K562 (cell line): ENCODE measurements around the gene FBXW9. TPM values are rescaled to one million over a fixed set of nuclear protein-coding genes. Genes with fewer than 3 reads are reported as not detected.

Experiments used
- BACH1 ChIP-seq: fragments of 200-800 bp; sonication (Bioruptor generic); IDR thresholded peaks from 2 replicates; pipeline ENCODE4 v1.6.1; 2016; ENCODE audit warnings: missing genetic modification characterization, missing compliant biosample characterization
- BMI1 ChIP-seq: fragments of 150-350 bp; IDR thresholded peaks from 2 replicates; pipeline ENCODE4 v1.6.1; 2014; ENCODE audit warnings: low read length
- BRF2 ChIP-seq: IDR thresholded peaks from 3 replicates; pipeline ENCODE4 v1.6.1; 2011; ENCODE audit warnings: borderline replicate concordance, mild to moderate bottlenecking; ENCODE audit not compliant: insufficient read length, insufficient read depth
- CC2D1A ChIP-seq: fragments of 450-650 bp; IDR thresholded peaks from 2 replicates; pipeline ENCODE4 v1.6.1; 2017; ENCODE audit warnings: mild to moderate bottlenecking
- CREB1 ChIP-seq, 2 experiments: sonication (generic) in 1 of 2; formaldehyde crosslinking in 1 of 2; IDR thresholded peaks; 2 replicates each; pipeline versions ENCODE4 v1.6.1 to v1.8.0; 2012 to 2022; ENCODE audit warnings: inconsistent platforms in 1 of 2, mild to moderate bottlenecking in 1 of 2, missing genetic modification reagents in 1 of 2, moderate library complexity in 1 of 2
- EGR1 ChIP-seq: fragments of 450-650 bp; conservative IDR thresholded peaks from 2 replicates; pipeline ENCODE4 v1.6.1; 2017; ENCODE audit warnings: mild to moderate bottlenecking
- EP300 ChIP-seq: IDR thresholded peaks from 2 replicates; pipeline ENCODE4 v1.6.1; 2012; ENCODE audit warnings: low read length, improper control_type of control experiment
- HLTF ChIP-seq: fragments of 450-650 bp; IDR thresholded peaks from 2 replicates; pipeline ENCODE4 v1.6.1; 2016
- MAFF ChIP-seq: IDR thresholded peaks from 2 replicates; pipeline ENCODE4 v1.6.1; 2012; ENCODE audit warnings: low read length, improper control_type of control experiment
- MAFG ChIP-seq: fragments of 450-650 bp; conservative IDR thresholded peaks from 2 replicates; pipeline ENCODE4 v1.6.1; 2016; ENCODE audit warnings: missing genetic modification characterization, missing compliant biosample characterization
- RAD51 ChIP-seq: fragments of 450-650 bp; IDR thresholded peaks from 2 replicates; pipeline ENCODE4 v1.7.1; 2016; ENCODE audit warnings: low read depth, mild to moderate bottlenecking, borderline replicate concordance
- RBM14 ChIP-seq: fragments of 200-400 bp; formaldehyde crosslinking; IDR thresholded peaks from 2 replicates; pipeline ENCODE4 v1.6.1; 2018; ENCODE audit warnings: low read depth, mild to moderate bottlenecking, low read length, moderate library complexity, borderline replicate concordance; ENCODE audit not compliant: insufficient read depth
- RBM34 ChIP-seq: fragments of 200-400 bp; formaldehyde crosslinking; IDR thresholded peaks from 2 replicates; pipeline ENCODE4 v1.6.1; 2018; ENCODE audit warnings: low read length, borderline replicate concordance; ENCODE audit not compliant: insufficient read depth
- TEAD4 ChIP-seq, 2 experiments: sonication (generic) in 1 of 2; formaldehyde crosslinking in 1 of 2; IDR thresholded peaks; 2 replicates each; pipeline versions ENCODE4 v1.6.1 to v1.8.0; 2012 to 2022; ENCODE audit warnings: borderline replicate concordance in 1 of 2, inconsistent platforms in 1 of 2, low read length in 1 of 2, mild to moderate bottlenecking in 1 of 2, missing genetic modification reagents in 1 of 2
- TFAP4 ChIP-seq: sonication (generic); formaldehyde crosslinking; IDR thresholded peaks from 2 replicates; pipeline ENCODE4 v1.8.0; 2022; ENCODE audit warnings: missing genetic modification reagents, mild to moderate bottlenecking, moderate library complexity, borderline replicate concordance
- ZFX ChIP-seq: sonication (generic); formaldehyde crosslinking; IDR thresholded peaks from 2 replicates; pipeline ENCODE4 v1.8.0; 2022; ENCODE audit warnings: mild to moderate bottlenecking, missing genetic modification reagents, moderate library complexity
- ZHX1 ChIP-seq: fragments of 150-350 bp; conservative IDR thresholded peaks from 2 replicates; pipeline ENCODE4 v1.6.1; 2014; ENCODE audit warnings: low read length
- ZNF436 ChIP-seq: fragments of 250-450, 450-650 bp; sonication (Bioruptor Pico); formaldehyde crosslinking; IDR thresholded peaks from 2 replicates; pipeline ENCODE4 v1.7.0; 2020; ENCODE audit warnings: mild to moderate bottlenecking
- ZSCAN29 ChIP-seq: fragments of 450-650 bp; IDR thresholded peaks from 2 replicates; pipeline ENCODE4 v1.6.1; 2017
- polyA plus RNA-seq, 8 experiments: library from polyadenylated mRNA; depleted of rRNA in 4 of 8; stranded (reverse) in 5 of 8; unstranded in 3 of 8; fragments of >200 nt; fragmentation: Nextera tagmentation in 2 of 8; fragmentation: Illumina TruSeq in 1 of 8; extraction: Ambion mirVana in 2 of 8; extraction: Trizol in 1 of 8; gene quantifications; 2 replicates each; pipeline versions ENCODE4 v1.2.1 to v1.2.3, GENCODE V29; 2011 to 2014; ENCODE audit warnings: inconsistent platforms in 1 of 8, missing spikeins in 1 of 8
- total RNA-seq, 7 experiments: library from RNA; depleted of rRNA in 6 of 7; stranded (reverse); fragments of >200 nt in 6 of 7; fragmentation: Illumina TruSeq in 2 of 7; extraction: Trizol in 2 of 7; gene quantifications; 2 replicates each; pipeline versions ENCODE4 v1.2.1 to v1.2.3, GENCODE V29; 2011 to 2021; ENCODE audit warnings: low replicate concordance in 1 of 7
- TF ChIP-seq, protein P1 (sequence below), 2 experiments: fragments of 200-800 bp in 1 of 2; sonication (Bioruptor generic) in 1 of 2; sonication (generic) in 1 of 2; formaldehyde crosslinking in 1 of 2; IDR thresholded peaks in 1 of 2; conservative IDR thresholded peaks in 1 of 2; 2 replicates each; pipeline versions ENCODE4 v1.5.0 to v1.6.1; 2016 to 2020; ENCODE audit warnings: missing compliant biosample characterization in 1 of 2, missing genetic modification characterization in 1 of 2, missing genetic modification reagents in 1 of 2

The FBXW9 gene
- total and polyA plus RNA-seq, 9 of the 15 experiments (the other 6 are each of a cell fraction or from before 2014, with no cell fraction given): 0.23 to 21.7 (median 6.2) TPM

GRCh38 chr19:12733369-12734214 is 37.2 kb upstream of the FBXW9 start (continued):
- TF ChIP-seq TFAP4 (CRISPR knock-in tag): no peak
- peak; percentile 91 for TF ChIP-seq EGR1
- TF ChIP-seq EP300: no peak
- TF ChIP-seq TEAD4 (IDR thresholded peaks at IDR 0.05; ENCODE audit: low read length): peak; percentile 41; the same call in 1 of the 2 replicates
- no peak for TF ChIP-seq TEAD4 (CRISPR knock-in tag; IDR thresholded peaks at IDR 0.05; ENCODE audit: borderline replicate concordance)
- no peak for TF ChIP-seq CREB1 (IDR thresholded peaks at IDR 0.05)
- no peak for TF ChIP-seq CREB1 (CRISPR knock-in tag; IDR thresholded peaks at IDR 0.05)
- TF ChIP-seq MAFG (tag): no peak
- no peak for TF ChIP-seq MAFF
- TF ChIP-seq BRF2: no peak
- TF ChIP-seq CC2D1A: no peak
- no peak for TF ChIP-seq ZSCAN29
- no peak for TF ChIP-seq BMI1
- TF ChIP-seq, protein P1, sequence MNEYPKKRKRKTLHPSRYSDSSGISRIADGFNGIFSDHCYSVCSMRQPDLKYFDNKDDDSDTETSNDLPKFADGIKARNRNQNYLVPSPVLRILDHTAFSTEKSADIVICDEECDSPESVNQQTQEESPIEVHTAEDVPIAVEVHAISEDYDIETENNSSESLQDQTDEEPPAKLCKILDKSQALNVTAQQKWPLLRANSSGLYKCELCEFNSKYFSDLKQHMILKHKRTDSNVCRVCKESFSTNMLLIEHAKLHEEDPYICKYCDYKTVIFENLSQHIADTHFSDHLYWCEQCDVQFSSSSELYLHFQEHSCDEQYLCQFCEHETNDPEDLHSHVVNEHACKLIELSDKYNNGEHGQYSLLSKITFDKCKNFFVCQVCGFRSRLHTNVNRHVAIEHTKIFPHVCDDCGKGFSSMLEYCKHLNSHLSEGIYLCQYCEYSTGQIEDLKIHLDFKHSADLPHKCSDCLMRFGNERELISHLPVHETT (CRISPR knock-in tag; conservative IDR thresholded peaks at IDR 0.05 in 1 of 2, IDR thresholded peaks at IDR 0.05 in 1 of 2): no peak
- no peak for TF ChIP-seq ZNF436 (CRISPR knock-in tag)
- TF ChIP-seq RBM34: no peak
- no peak for TF ChIP-seq BACH1
- TF ChIP-seq ZHX1: no peak
- TF ChIP-seq ZFX (CRISPR knock-in tag): no peak
- no peak for TF ChIP-seq HLTF
- no peak for TF ChIP-seq RBM14
- TF ChIP-seq RAD51: no peak
